Neuronal stem cell (in vitro differentiated cells): ENCODE data around the gene SLC22A23.

Experiments
- DNase-seq: peaks from one replicate; pipeline ENCODE4 v3.0.0-alpha.2; 2013; ENCODE audit warnings: low spot score
- H2AFZ ChIP-seq: one replicate; pipeline ENCODE4 v1.6.1; 2013; ENCODE audit warnings: mild to moderate bottlenecking, low read length, inconsistent platforms
- H2AK5ac ChIP-seq: 2 replicates; pipeline ENCODE4 v1.6.1; 2013; ENCODE audit warnings: low read depth, mild to moderate bottlenecking, inconsistent platforms, low read length, moderate library complexity, mixed read lengths
- H2BK120ac ChIP-seq: 2 replicates; pipeline ENCODE4 v1.6.1; 2013; ENCODE audit warnings: low read depth, mild to moderate bottlenecking, inconsistent platforms, low read length, moderate library complexity, mixed read lengths
- H2BK12ac ChIP-seq: one replicate; pipeline ENCODE4 v1.6.1; 2013; ENCODE audit warnings: low read length, inconsistent platforms
- H2BK15ac ChIP-seq: 2 replicates; pipeline ENCODE4 v1.6.1; 2013; ENCODE audit warnings: mild to moderate bottlenecking, low read length, inconsistent platforms, mixed read lengths
- H2BK5ac ChIP-seq: one replicate; pipeline ENCODE4 v1.6.1; 2013; ENCODE audit warnings: inconsistent platforms, mild to moderate bottlenecking, low read length, moderate library complexity
- H3K14ac ChIP-seq: one replicate; pipeline ENCODE4 v1.6.1; 2013; ENCODE audit warnings: low read length, inconsistent platforms
- H3K18ac ChIP-seq: 2 replicates; pipeline ENCODE4 v1.6.1; 2013; ENCODE audit warnings: low read length, inconsistent platforms
- H3K23ac ChIP-seq: 2 replicates; pipeline ENCODE4 v1.6.1; 2013; ENCODE audit warnings: low read depth, mild to moderate bottlenecking, mixed read lengths, low read length, inconsistent platforms; ENCODE audit not compliant: poor library complexity
- H3K27ac ChIP-seq: replicated peaks from 3 replicates; pipeline ENCODE4 v1.5.1; 2013; ENCODE audit warnings: low read length, inconsistent platforms
- H3K27me3 ChIP-seq, 3 experiments: 2 replicates each; pipeline ENCODE4 v1.6.1; 2013; ENCODE audit warnings: low read length in 3 of 3, mild to moderate bottlenecking in 2 of 3, inconsistent platforms in 1 of 3, low read depth in 1 of 3, mixed read lengths in 1 of 3, moderate library complexity in 1 of 3; ENCODE audit not compliant: control insufficient read depth in 3 of 3, insufficient read depth in 3 of 3
- H3K36me3 ChIP-seq, 2 donors: replicated peaks in 1 of 2; 2 replicates each; pipeline ENCODE4 v1.6.1; 2013; ENCODE audit warnings: low read length in 2 of 2; ENCODE audit not compliant: control insufficient read depth in 2 of 2, insufficient read depth in 2 of 2
- H3K4ac ChIP-seq: 2 replicates; pipeline ENCODE4 v1.6.1; 2013; ENCODE audit warnings: inconsistent platforms, mild to moderate bottlenecking, low read length, moderate library complexity
- H3K4me1 ChIP-seq, 2 donors: 1 replicate in 1 of 2; 2 replicates in 1 of 2; pipeline ENCODE4 v1.6.1; 2013; ENCODE audit warnings: low read length in 2 of 2, low read depth in 1 of 2; ENCODE audit not compliant: control insufficient read depth in 2 of 2, insufficient read depth in 1 of 2
- H3K4me2 ChIP-seq: one replicate; pipeline ENCODE4 v1.6.1; 2013; ENCODE audit warnings: mild to moderate bottlenecking, low read length, inconsistent platforms; ENCODE audit not compliant: insufficient read depth, poor library complexity, severe bottlenecking
- H3K4me3 ChIP-seq, 2 donors: 2 replicates each; pipeline ENCODE4 v1.5.1; 2013; ENCODE audit warnings: low read length in 2 of 2, mild to moderate bottlenecking in 2 of 2, inconsistent platforms in 1 of 2, moderate library complexity in 1 of 2
- H3K79me1 ChIP-seq: one replicate; pipeline ENCODE4 v1.6.1; 2013; ENCODE audit warnings: low read depth, mild to moderate bottlenecking, inconsistent platforms, low read length, moderate library complexity
- H3K9ac ChIP-seq: one replicate; pipeline ENCODE4 v1.6.1; 2013; ENCODE audit warnings: mild to moderate bottlenecking, low read depth, low read length, inconsistent platforms; ENCODE audit not compliant: poor library complexity
- H3K9me3 ChIP-seq, 2 donors: replicated peaks in 1 of 2; 2 replicates each; pipeline versions ENCODE3 to v1.6.1; 2013; ENCODE audit warnings: low read length in 2 of 2, mild to moderate bottlenecking in 2 of 2, inconsistent platforms in 1 of 2, low read depth in 1 of 2, mixed read lengths in 1 of 2, moderate library complexity in 1 of 2; ENCODE audit not compliant: control insufficient read depth in 2 of 2, insufficient read depth in 1 of 2
- H4K8ac ChIP-seq: one replicate; pipeline ENCODE4 v1.6.1; 2013; ENCODE audit warnings: low read depth, mild to moderate bottlenecking, inconsistent platforms, low read length, moderate library complexity
- H4K91ac ChIP-seq: one replicate; pipeline ENCODE4 v1.6.1; 2013; ENCODE audit warnings: low read length, low read depth, mild to moderate bottlenecking, inconsistent platforms; ENCODE audit not compliant: poor library complexity
- WGBS, 2 donors: extraction: QIAGEN DNeasy Blood & Tissue Kit; methylation state at CpG; one replicate each; pipeline ENCODE4 v1.1.7; 2013; ENCODE audit warnings: missing lambda C conversion rate in 2 of 2, mixed read lengths in 1 of 2; ENCODE audit not compliant: insufficient read length in 2 of 2, insufficient replicate concordance in 1 of 2; ENCODE audit errors: extremely low coverage in 2 of 2; 5-methylcytosine and 5-hydroxymethylcytosine counted together

Gene SLC22A23

DNA sequence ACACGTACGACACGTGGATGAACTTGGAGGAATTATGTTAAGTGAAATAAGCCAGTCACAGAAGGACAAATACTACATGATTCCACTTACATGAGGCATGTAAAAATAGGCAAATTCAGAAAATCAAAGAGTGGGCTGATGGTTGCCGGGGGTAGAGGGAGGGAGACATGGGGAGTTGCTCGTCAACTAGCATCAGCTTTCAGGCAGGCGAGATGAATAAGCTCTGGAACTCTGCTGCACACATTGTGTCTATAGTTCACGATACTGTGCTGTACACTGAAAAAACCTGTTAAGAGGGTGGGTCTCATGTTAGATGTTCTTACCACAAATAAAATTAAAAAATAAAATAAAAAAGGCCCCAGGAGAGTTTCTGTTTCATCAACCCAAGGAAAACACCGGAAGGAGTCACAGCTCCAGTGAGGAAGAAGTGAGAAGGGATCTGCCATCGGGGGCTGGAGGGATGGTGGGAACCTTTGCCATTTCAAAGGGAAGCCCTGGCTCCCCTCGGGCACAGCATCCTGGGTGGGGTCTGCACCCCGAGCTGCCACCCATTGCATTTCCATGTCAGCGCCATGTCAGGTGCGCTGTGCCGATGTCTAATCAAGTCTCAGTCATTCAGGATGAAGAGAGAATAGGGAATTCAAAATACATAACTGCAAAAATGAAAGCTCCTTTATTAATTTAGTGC lies 98.3 kb downstream of the SLC22A23 start:
- H2AFZ ChIP-seq, result no peak overlapping the region

DNA sequence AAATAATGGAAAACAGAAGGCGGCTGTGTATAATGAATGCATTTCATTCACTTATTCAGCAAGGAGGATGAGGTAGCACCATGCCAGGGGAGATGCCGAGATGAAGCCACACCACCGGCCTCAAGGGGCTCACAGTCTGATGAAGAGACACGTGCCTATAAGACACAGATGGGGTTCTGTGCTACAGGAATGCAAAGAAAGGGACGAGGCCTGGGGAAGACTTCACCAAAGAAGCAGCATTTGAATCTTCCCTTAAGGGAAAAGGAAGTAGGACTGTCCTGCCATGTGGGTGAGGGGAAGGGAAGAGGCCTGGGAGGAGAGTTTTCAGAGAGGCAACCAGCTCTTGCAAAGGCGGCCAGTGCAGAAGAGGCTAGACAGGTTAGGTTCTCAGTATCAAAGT lies 99.2 kb downstream of the SLC22A23 start:
- Histone ChIP-seq H3K79me1 (no peaks in the 10 kb centered on the region), H3K23ac (no peak overlapping the region), H3K4me3 (no peak overlapping the region), H3K4me2 (no peak overlapping the region), H3K14ac (no peak overlapping the region), H2BK12ac (no peak overlapping the region), H4K8ac (no peak overlapping the region), H3K27me3 (no peaks in the 10 kb centered on the region), H3K4me1 (peaks cover 14 to 45% of the 10 kb centered on the region in 2 donors), H3K36me3 (no peaks in the 10 kb centered on the region), H3K4ac (no peak overlapping the region), H3K18ac (no peak overlapping the region), H2AK5ac (no peak overlapping the region), H2BK5ac (no peak overlapping the region), H3K9ac (no peak overlapping the region), H3K27ac (no peak overlapping the region), H4K91ac (no peak overlapping the region), H2BK15ac (peak overlapping the region; percentile 38), H2AFZ (no peak overlapping the region), H3K9me3 (peaks cover 2 to 6% of the 10 kb centered on the region in 2 donors), H2BK120ac (no peak overlapping the region)
- no CpG with 5 or more reads among the region's 6 CpGs for WGBS, 2 donors
- no peak for DNase-seq

More for the DNA sequence above, 98.3 kb downstream of the SLC22A23 start:
- Histone ChIP-seq H3K4me3 (no peak overlapping the region), H2BK5ac (no peak overlapping the region), H3K14ac (no peak overlapping the region), H3K79me1 (no peaks in the 10 kb centered on the region), H3K9ac (no peak overlapping the region), H2BK120ac (no peak overlapping the region), H2BK12ac (no peak overlapping the region), H3K9me3 (peaks cover 2 to 6% of the 10 kb centered on the region in 2 donors), H4K8ac (no peak overlapping the region), H3K4me1 (peaks cover 14 to 37% of the 10 kb centered on the region in 2 donors), H3K23ac (no peak overlapping the region), H2AK5ac (no peak overlapping the region), H4K91ac (no peak overlapping the region), H2BK15ac (no peak overlapping the region), H3K4ac (no peak overlapping the region), H3K27ac (no peak overlapping the region), H3K27me3 (no peaks in the 10 kb centered on the region), H3K18ac (no peak overlapping the region), H3K4me2 (no peak overlapping the region), H3K36me3 (no peaks in the 10 kb centered on the region)
- no CpG with 5 or more reads among the region's 14 CpGs for WGBS, 2 donors
- DNase-seq, result no peak

DNA sequence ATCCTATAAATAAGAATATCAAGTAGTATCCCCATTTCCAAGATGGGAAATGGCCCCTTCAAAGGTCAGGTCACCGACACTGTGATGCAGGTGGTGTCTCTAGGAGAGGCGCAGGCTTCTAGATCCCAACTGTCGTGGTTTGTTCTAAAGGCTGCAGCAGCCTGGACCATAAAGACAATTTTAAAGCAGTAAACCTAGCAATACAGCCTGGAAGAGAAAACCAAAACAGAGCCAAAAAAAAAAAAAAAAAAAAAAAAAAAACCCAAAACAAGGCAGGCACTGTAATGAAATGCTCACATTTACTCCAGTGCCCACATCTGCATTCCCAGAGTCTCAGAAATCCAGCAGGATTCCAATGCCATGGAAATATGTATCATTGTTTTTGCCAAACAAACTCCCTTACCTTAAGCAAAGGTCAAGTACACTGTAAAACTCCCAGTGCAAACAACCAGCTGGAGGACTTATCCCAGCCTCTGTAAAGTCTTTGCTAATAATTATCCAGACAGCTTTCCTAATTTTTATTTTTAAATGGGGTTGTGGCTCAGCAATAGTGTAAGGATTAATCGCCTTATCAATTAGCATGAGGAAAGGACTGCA lies 99.9 kb downstream of the SLC22A23 start:
- Histone ChIP-seq H2BK12ac (no peak overlapping the region), H3K27ac (peak overlapping the region; percentile 86), H3K9ac (no peak overlapping the region), H3K9me3 (peaks cover 2 to 6% of the 10 kb centered on the region in 2 donors), H3K4me1 (peaks cover 15 to 52% of the 10 kb centered on the region in 2 donors), H3K18ac (no peak overlapping the region), H3K79me1 (no peaks in the 10 kb centered on the region), H2BK15ac (no peak overlapping the region), H2AK5ac (no peak overlapping the region), H3K36me3 (no peaks in the 10 kb centered on the region), H3K4me2 (no peak overlapping the region), H3K4me3 (no peak overlapping the region), H3K4ac (no peak overlapping the region), H4K91ac (no peak overlapping the region), H2BK5ac (no peak overlapping the region), H3K23ac (no peak overlapping the region), H2BK120ac (no peak overlapping the region), H4K8ac (no peak overlapping the region), H2AFZ (peak overlapping the region; percentile 51), H3K27me3 (no peaks in the 10 kb centered on the region), H3K14ac (no peak overlapping the region)
- DNase-seq, result no peak
- no CpG with 5 or more reads among the region's 4 CpGs for WGBS, 2 donors

DNA sequence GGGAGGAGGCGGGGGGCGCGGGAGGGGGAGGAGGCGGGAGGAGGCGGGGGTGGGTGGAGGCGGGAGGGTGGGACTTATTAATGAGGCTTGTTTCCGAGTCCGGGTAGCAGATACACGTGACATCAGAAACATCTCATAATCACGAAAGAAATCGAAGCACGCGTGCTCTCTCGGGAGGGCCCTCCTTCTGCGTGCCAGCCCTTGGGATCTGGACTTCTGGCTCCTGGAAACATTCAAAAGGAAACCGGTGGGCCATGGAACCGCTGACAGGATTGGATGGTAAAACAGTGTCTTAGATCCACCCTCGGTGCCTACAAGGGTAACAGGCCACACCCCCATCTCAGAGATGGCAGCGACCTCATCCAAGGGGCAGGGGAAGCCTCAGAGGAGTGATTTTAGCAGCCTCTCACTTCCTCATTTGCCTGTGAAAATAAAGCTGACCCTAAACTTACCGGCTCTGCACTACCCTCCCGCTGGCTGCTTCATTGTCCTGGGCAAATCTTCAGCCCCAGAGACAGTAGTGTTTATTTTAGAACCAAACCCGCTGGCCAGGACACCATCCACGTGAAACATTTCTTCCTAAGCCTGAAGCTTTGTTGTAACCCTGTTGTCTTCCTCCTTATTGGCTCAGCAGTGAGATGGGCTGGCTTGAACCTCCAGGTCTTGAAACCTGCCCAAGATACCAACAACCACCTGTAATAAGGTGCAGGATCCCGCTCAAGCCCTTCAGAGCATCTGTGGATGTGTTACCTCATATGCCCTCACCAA lies 100.6 kb downstream of the SLC22A23 start:
- Histone ChIP-seq H3K4me2 (peak overlapping the region; percentile 31), H3K4ac (no peak overlapping the region), H2BK15ac (no peak overlapping the region), H2AFZ (peak overlapping the region; percentile 51), H3K27ac (peak overlapping the region; percentile 86), H3K14ac (no peak overlapping the region), H2BK12ac (no peak overlapping the region), H3K79me1 (no peaks in the 10 kb centered on the region), H4K8ac (no peak overlapping the region), H3K36me3 (no peaks in the 10 kb centered on the region), H3K27me3 (no peaks in the 10 kb centered on the region), H2BK5ac (no peak overlapping the region), H3K4me3 (peak overlapping the region; percentile 39 to 60), H3K9me3 (peaks cover 2 to 6% of the 10 kb centered on the region in 2 donors), H2BK120ac (no peak overlapping the region), H3K4me1 (peaks cover 20 to 59% of the 10 kb centered on the region in 2 donors), H3K9ac (no peak overlapping the region), H3K23ac (no peak overlapping the region), H2AK5ac (no peak overlapping the region), H3K18ac (peak overlapping the region; percentile 12), H4K91ac (no peak overlapping the region)
- WGBS, 2 donors, result no CpG with 5 or more reads among the region's 24 CpGs
- DNase-seq, result peak; percentile 78
